OCI-LY7 (cell line): ENCODE measurements around the gene TFE3. TPM values are rescaled to one million over a fixed set of nuclear protein-coding genes. Genes with fewer than 3 reads are reported as not detected.

Experiments
- BruUV-seq: library from RNA; stranded (reverse); fragments of 400-500 nt; replicated peaks from 2 replicates; lab custom pipeline; 2021; lab: Mats Ljungman, UMichigan
- CTCF ChIA-PET: fragments of 300-600 bp; sonication (Branson Sonifier 250); formaldehyde crosslinking; loops from one replicate; lab custom pipeline; 2022; ENCODE audit warnings: antibody characterized with exemption; ENCODE audit not compliant: unreplicated experiment; lab: Charles Lee
- POLR2A ChIA-PET: fragments of 300-600 bp; sonication (Branson Sonifier 250); formaldehyde crosslinking; loops from one replicate; lab custom pipeline; 2022; ENCODE audit warnings: antibody characterized with exemption; lab: Charles Lee
- DNase-seq: peaks from one replicate; pipeline ENCODE4 v3.0.0-alpha.2; 2015; ENCODE audit warnings: low spot score
- H2AFZ ChIP-seq: fragments of 200-600 bp; sonication (generic), shearing (Covaris generic); 2 replicates; pipeline ENCODE4 v1.6.1; 2014; ENCODE audit warnings: mild to moderate bottlenecking, antibody characterized with exemption, low read length, moderate library complexity
- H3K27ac ChIP-seq: fragments of 200-600 bp; sonication (generic); 2 replicates; pipeline ENCODE4 v1.5.1; 2014; ENCODE audit warnings: mixed run types, low read depth, mild to moderate bottlenecking, moderate library complexity, low read length, inconsistent platforms; ENCODE audit not compliant: poor library complexity, severe bottlenecking
- H3K36me3 ChIP-seq: fragments of 200-600 bp; sonication (generic); 2 replicates; pipeline ENCODE4 v1.6.1; 2014; ENCODE audit warnings: mild to moderate bottlenecking, antibody characterized with exemption, low read length, moderate library complexity, mixed read lengths; ENCODE audit not compliant: insufficient read depth
- H3K4me1 ChIP-seq: fragments of 200-600 bp; sonication (generic); 2 replicates; pipeline ENCODE4 v1.5.1; 2014; ENCODE audit warnings: mild to moderate bottlenecking, low read length; ENCODE audit not compliant: insufficient read depth, poor library complexity, severe bottlenecking
- H3K4me2 ChIP-seq: fragments of 200-600 bp; sonication (generic); 2 replicates; pipeline ENCODE4 v1.6.1; 2014; ENCODE audit warnings: mild to moderate bottlenecking, low read length
- H3K4me3 ChIP-seq: fragments of 200-600 bp; sonication (generic); 2 replicates; pipeline ENCODE4 v1.5.1; 2014; ENCODE audit warnings: mild to moderate bottlenecking, low read depth, low read length; ENCODE audit not compliant: poor library complexity, severe bottlenecking
- H3K79me2 ChIP-seq: fragments of 200-600 bp; sonication (generic); 2 replicates; pipeline ENCODE4 v1.6.1; 2016; ENCODE audit warnings: low read depth, mild to moderate bottlenecking, low read length, moderate library complexity, mixed read lengths; ENCODE audit not compliant: insufficient read depth
- H3K9me2 ChIP-seq: fragments of 200-600 bp; sonication (generic); 2 replicates; pipeline ENCODE4 v1.6.1; 2016; ENCODE audit warnings: mild to moderate bottlenecking, low read length, mixed read lengths; ENCODE audit not compliant: insufficient read depth
- H3K9me3 ChIP-seq: fragments of 200-600 bp; sonication (generic); 2 replicates; pipeline ENCODE4 v1.6.1; 2014; ENCODE audit warnings: mild to moderate bottlenecking, mixed run types, low read length, mixed read lengths
- H4K20me1 ChIP-seq: fragments of 200-600 bp; sonication (generic); 2 replicates; pipeline ENCODE4 v1.6.1; 2014; ENCODE audit warnings: mild to moderate bottlenecking, antibody characterized with exemption, low read length, moderate library complexity, mixed read lengths; ENCODE audit not compliant: insufficient read depth
- CTCF ChIP-seq: fragments of 200-600 bp; sonication (generic); conservative IDR thresholded peaks from 2 replicates; pipeline ENCODE4 v1.5.1; 2014; ENCODE audit warnings: mild to moderate bottlenecking, antibody characterized with exemption, low read length, moderate library complexity, mixed read lengths
- EZH2phosphoT487 ChIP-seq: fragments of 200-600 bp; sonication (generic); IDR thresholded peaks from 2 replicates; pipeline ENCODE4 v1.6.1; 2018; ENCODE audit warnings: low read depth, borderline replicate concordance, mild to moderate bottlenecking, mixed run types, antibody characterized with exemption, low read length, moderate library complexity, mixed read lengths
- intact Hi-C: fragments of 100-400 bp; cut with micrococcal nuclease; formaldehyde crosslinking; loops from one replicate; pipeline ENCODE4 v1.10.0; 2022; ENCODE audit not compliant: unreplicated experiment
- total RNA-seq, 2 experiments: library from RNA; depleted of rRNA in 1 of 2; stranded (reverse); fragments of >200 nt in 1 of 2; shearing (Covaris generic) in 1 of 2; gene quantifications; 2 replicates each; pipeline ENCODE4 v1.2.3, GENCODE V29; 2014 to 2022

The TFE3 gene
- total RNA-seq, 2 experiments from 2014 or later, result 10.2 to 19.0 TPM

DNA sequence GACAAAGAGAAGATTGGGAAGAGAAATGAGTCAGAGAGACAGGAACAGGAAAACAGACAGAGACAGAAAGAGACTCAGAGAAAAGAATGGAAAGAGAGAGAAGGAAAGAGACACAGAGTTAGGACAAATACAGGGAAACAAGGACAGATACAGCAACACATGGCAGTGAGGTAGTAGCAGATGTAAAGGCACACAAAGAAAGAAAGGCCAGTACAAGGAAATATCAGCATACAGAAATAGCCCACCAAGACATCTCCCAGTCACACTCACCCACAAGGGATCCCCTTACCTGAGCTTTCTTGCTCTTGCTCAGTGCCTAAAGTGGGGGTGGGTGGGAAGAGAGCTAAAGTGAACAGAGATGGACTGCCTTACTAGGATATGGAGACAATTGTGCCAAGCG is 45.3 kb downstream of the TFE3 start:
- CTCF ChIA-PET, result no interaction called here
- no peak overlapping the region for H3K4me3 ChIP-seq
- H3K4me1 ChIP-seq, result peaks cover 8% of the 10 kb centered on the region
- intact Hi-C loops, result no loop called here
- no peaks in the 10 kb centered on the region for H3K9me3 ChIP-seq
- peaks cover 56% of the 10 kb centered on the region for H3K36me3 ChIP-seq
- H3K27ac ChIP-seq, result no peak overlapping the region
- H3K9me2 ChIP-seq, result no peaks in the 10 kb centered on the region
- H3K4me2 ChIP-seq, result no peak overlapping the region
- TF ChIP-seq CTCF (no peak), EZH2phosphoT487 (no peak)
- BruUV-seq, result no TSS peak
- no peaks in the 10 kb centered on the region for H4K20me1 ChIP-seq
- no peak overlapping the region for H2AFZ ChIP-seq
- POLR2A ChIA-PET, result no interaction called here
- DNase-seq, result no peak
- peaks cover 10% of the 10 kb centered on the region; the same call in 1 of the 2 replicates for H3K79me2 ChIP-seq

GRCh38 chrX:48997455-48997854 is 45.7 kb downstream of the TFE3 start:
- Histone ChIP-seq H3K4me1 (peaks cover 5% of the 10 kb centered on the region), H3K4me3 (no peak overlapping the region), H3K36me3 (peaks cover 56% of the 10 kb centered on the region), H3K9me2 (no peaks in the 10 kb centered on the region), H3K4me2 (no peak overlapping the region), H2AFZ (no peak overlapping the region), H3K9me3 (no peaks in the 10 kb centered on the region), H3K79me2 (peaks cover 10% of the 10 kb centered on the region; the same call in 1 of the 2 replicates), H3K27ac (no peak overlapping the region), H4K20me1 (no peaks in the 10 kb centered on the region)
- ChIA-PET CTCF (no interaction called here), POLR2A (no interaction called here)
- no peak for DNase-seq
- TF ChIP-seq EZH2phosphoT487 (no peak), CTCF (no peak)
- no TSS peak for BruUV-seq
- intact Hi-C loops, result no loop called here

- Histone ChIP-seq H2AFZ (no peak overlapping the region), H3K36me3 (peaks cover 56% of the 10 kb centered on the region), H3K9me2 (no peaks in the 10 kb centered on the region), H3K4me2 (no peak overlapping the region), H3K4me3 (no peak overlapping the region), H3K9me3 (no peaks in the 10 kb centered on the region), H3K4me1 (peaks cover 5% of the 10 kb centered on the region), H3K79me2 (peaks cover 10% of the 10 kb centered on the region; the same call in 1 of the 2 replicates), H3K27ac (no peak overlapping the region), H4K20me1 (no peaks in the 10 kb centered on the region)
- TF ChIP-seq CTCF, result no peak
- intact Hi-C loops, result no loop called here
- no peak for DNase-seq
- BruUV-seq, result no TSS peak
- CTCF ChIA-PET, result no interaction called here
- POLR2A ChIA-PET, result interaction anchor here (1.1 kb wide), 1 partner anchor 37 kb away, joined by 3 read pairs; no protein-coding TSS in a partner anchor
Observed at GRCh38 chrX:48996969-48997368, 46.2 kb downstream of the TFE3 start.
